GM21737 (cell line): ENCODE data around the gene NID2.

Experiments used
- ATAC-seq: cut with Tn5 transposase; IDR thresholded peaks from one replicate; pipeline ENCODE4 v1.9.1; 2021; ENCODE audit warnings: mild to moderate bottlenecking, moderate library complexity; ENCODE audit not compliant: unreplicated experiment

NID2 gene, protein sequence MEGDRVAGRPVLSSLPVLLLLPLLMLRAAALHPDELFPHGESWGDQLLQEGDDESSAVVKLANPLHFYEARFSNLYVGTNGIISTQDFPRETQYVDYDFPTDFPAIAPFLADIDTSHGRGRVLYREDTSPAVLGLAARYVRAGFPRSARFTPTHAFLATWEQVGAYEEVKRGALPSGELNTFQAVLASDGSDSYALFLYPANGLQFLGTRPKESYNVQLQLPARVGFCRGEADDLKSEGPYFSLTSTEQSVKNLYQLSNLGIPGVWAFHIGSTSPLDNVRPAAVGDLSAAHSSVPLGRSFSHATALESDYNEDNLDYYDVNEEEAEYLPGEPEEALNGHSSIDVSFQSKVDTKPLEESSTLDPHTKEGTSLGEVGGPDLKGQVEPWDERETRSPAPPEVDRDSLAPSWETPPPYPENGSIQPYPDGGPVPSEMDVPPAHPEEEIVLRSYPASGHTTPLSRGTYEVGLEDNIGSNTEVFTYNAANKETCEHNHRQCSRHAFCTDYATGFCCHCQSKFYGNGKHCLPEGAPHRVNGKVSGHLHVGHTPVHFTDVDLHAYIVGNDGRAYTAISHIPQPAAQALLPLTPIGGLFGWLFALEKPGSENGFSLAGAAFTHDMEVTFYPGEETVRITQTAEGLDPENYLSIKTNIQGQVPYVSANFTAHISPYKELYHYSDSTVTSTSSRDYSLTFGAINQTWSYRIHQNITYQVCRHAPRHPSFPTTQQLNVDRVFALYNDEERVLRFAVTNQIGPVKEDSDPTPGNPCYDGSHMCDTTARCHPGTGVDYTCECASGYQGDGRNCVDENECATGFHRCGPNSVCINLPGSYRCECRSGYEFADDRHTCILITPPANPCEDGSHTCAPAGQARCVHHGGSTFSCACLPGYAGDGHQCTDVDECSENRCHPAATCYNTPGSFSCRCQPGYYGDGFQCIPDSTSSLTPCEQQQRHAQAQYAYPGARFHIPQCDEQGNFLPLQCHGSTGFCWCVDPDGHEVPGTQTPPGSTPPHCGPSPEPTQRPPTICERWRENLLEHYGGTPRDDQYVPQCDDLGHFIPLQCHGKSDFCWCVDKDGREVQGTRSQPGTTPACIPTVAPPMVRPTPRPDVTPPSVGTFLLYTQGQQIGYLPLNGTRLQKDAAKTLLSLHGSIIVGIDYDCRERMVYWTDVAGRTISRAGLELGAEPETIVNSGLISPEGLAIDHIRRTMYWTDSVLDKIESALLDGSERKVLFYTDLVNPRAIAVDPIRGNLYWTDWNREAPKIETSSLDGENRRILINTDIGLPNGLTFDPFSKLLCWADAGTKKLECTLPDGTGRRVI (N-terminal part only)

GRCh38 chr14:52068615-52069306 lies at the start of gene NID2:
TSS of gene NID2 (minus strand) at chr14:52069059. CDS start at chr14:52068994, 65 bp downstream.
- ATAC-seq: no peak

DNA sequence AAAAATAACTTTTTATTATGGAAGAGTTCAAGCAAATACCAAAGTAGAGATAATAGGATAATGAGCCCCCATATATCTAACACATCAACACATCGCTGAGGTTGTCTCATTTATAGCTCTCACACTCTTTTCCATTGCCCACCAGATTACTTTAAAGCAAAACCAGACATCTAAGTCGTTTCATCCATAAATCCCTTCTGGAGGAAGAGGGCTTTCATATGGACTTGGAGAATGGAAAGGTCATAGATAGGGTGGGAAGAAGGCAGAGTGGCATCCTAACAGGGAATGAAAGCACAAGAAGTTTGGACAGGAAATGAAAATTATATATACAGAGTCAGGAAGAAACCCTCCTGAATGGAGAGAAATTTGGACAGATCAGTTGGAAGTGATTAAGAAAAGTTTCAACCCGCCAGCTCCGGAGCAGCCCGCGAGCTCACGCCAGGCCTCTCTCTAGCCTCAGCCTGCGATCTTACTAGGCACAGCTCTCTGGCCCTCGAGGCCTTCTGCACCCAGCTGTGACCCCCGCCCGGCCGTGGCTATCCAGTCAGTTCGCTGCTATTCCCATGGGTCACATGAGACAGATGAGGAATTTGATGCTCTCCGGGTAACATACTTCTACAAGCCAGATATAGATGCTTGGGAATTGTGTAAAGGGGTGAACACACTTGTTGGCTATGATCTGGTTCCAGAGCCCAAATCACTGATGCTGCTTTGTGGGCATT lies 48.4 kb upstream of the NID2 start:
- ATAC-seq: no peak

GRCh38 chr14:52115286-52115685 lies 46.4 kb upstream of the NID2 start:
- ATAC-seq: no peak

DNA sequence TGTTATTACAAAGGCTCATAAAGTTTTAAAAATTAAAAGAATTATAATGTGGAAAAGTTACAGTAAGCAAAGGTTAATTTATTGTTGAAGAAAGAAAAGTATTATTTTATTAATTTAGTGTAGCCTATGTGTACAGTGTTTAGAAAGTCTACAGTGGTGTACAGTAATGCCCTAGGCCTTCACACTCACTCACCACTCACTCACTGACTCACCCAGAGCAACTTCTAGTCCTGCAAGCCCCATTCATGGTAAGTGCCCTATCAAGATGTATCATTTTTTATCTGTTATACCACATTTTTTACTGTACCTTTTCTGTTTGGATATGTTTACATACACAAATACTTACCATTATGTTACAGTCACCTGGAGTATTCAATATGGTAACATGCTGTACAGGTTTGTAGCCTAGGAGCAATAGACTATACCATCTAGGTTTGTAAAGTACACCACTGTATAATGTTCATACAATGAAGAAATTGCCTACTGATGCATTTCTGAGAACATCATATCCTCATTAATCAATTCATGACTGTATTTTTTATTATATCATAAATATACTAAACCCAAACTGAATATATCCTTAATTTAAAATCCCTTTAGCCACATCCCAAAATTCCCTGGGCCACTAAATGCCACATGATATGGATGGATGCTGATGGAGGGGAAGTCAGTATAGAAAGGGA lies 43.6 kb upstream of the NID2 start:
- no peak for ATAC-seq

- ATAC-seq: no peak
Observed at GRCh38 chr14:52111583-52111982, 42.7 kb upstream of the NID2 start.

DNA sequence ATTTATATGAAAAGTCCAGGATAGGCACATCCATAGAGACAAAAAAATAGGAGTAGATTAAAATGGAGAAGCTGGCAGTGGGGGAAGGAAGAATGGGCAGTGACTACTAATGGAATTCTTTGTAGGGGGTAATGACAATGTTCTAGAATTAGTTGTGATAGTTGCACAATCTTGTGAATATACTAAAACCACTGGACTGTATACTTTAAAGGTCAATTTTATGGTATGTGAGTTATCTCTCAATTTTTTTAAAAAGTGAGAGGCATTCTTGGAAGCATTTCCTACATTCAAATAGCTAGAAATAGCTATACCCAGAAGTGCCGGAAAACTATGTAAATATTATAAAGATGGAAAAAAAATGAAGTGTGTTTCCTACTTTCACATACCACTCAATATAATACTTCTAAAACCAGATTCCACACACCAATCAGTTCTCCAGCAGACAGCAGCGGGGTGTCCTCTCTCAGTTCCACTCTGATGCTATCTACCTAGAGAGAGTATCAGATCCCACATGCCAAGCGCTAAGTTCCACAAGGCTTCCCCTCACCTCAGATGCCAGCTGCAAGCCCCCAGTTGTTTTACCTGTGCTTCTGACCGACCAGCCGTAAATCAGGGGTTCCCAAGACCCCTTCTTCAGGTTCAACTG lies 41.7 kb upstream of the NID2 start:
- ATAC-seq: no peak

DNA sequence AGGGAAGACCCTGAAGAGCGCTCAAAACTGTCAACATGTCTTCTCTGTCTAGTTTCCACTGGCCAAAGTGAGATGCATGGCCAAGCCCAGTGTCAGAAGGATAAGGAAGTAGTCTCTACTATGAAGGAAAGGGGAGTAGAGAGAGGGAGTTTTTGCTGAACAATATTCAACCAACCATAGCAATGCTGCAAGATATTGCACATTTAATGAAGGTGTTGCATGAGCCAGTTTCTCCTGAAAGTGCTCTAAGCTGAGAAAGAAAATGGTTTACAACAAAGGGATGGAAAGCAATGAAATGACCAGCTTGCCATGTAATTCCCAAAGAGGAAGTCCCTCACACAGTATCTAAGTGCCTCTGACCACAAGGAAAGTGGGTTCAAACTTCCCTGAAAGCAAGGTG lies 40.0 kb upstream of the NID2 start:
- no peak for ATAC-seq

DNA sequence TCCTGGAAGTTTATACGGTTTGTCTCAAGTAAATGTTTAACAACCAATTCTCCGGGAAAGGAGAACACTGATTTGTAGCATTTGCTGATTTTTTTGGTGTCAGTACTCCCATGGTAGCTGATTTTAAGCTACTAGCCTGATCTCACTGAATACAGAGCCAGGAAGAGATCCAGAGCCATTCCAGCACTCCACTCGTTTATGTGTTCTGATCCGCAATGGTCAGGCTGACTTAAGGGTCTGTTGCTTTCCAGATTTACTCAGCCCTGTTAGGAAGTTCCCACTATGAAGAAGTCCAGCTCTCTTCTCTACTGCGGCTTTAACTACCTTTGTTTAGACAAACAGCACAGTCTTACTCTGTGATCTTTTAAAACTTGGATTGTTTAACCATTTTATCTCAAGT lies 38.0 kb upstream of the NID2 start:
- no peak for ATAC-seq

DNA sequence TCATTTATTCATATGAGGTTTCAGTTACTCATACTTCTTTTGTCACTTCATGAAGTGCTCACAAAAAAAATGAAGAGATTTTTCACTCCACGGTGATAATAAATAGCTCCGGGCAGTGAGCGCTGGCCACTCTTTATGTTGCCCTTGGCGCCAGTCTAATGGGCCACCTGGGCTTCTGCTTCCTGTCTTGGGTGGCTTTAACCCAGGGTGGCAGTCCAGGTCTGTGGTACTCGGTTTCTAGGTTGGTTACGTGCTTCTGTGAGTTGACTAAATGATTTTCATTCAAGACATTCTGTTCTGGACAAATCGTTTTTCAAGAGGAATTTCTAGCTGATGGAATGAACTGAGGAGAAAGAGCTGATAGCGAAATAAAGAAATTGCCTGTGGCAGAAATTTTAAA lies 34.6 kb upstream of the NID2 start:
- no peak for ATAC-seq

DNA sequence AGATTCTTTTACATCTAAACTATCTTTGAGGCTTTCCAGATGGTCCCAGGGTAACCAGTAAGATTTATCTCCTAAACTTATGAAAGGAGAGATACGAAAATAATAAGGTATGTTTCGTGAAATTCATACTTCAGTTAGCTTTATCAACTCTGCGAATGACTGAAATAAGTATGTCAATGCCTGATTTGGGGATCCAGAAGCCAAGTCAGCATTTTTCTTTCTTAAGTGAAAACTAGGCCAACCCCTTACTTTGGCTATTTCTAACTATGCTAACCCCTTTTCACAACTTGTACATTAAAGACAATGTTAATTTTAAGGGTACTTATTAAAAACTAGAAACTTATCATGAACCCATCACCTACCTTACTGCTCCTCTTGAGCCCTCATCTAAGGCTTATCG lies 26.9 kb upstream of the NID2 start:
- no peak for ATAC-seq

- no peak for ATAC-seq
Observed at GRCh38 chr14:52095336-52095735, 26.5 kb upstream of the NID2 start.

- no peak for ATAC-seq
Observed at GRCh38 chr14:52094546-52095271, 25.9 kb upstream of the NID2 start.

- no peak for ATAC-seq
Observed at GRCh38 chr14:52091928-52092327, 23.1 kb upstream of the NID2 start.

- no peak for ATAC-seq
Observed at GRCh38 chr14:52090936-52091335, 22.1 kb upstream of the NID2 start.

GRCh38 chr14:52089218-52089617 lies 20.4 kb upstream of the NID2 start:
- ATAC-seq: no peak

- no peak for ATAC-seq
Observed at GRCh38 chr14:52086711-52087110, 17.9 kb upstream of the NID2 start.

- ATAC-seq: no peak
Observed at GRCh38 chr14:52082903-52083302, 14.0 kb upstream of the NID2 start.

GRCh38 chr14:52081964-52082363 lies 13.1 kb upstream of the NID2 start:
- ATAC-seq: no peak
